Endothelial cell of umbilical vein (primary cell): Measurements from ENCODE around the gene GRK5. TPM values are rescaled to one million over a fixed set of nuclear protein-coding genes. Genes with fewer than 3 reads are reported as not detected.

Source experiments
- BruUV-seq: library from RNA; stranded (reverse); fragments of 400-500 nt; replicated peaks from 2 replicates; lab custom pipeline; 2021; lab: Mats Ljungman, UMichigan
- CTCF ChIA-PET: fragments of 300-600, 350-600 bp; sonication (Branson Sonifier 250); formaldehyde crosslinking; loops from one replicate; lab custom pipeline; 2021; ENCODE audit warnings: antibody characterized with exemption, inconsistent platforms; lab: Charles Lee
- POLR2A ChIA-PET: fragments of 300-600, 350-600 bp; sonication (Branson Sonifier 250); formaldehyde crosslinking; loops from one replicate; lab custom pipeline; 2021; ENCODE audit warnings: antibody characterized with exemption, inconsistent platforms; lab: Charles Lee
- DNase-seq: peaks from one replicate; pipeline ENCODE4 v3.0.0-alpha.2; 2011; ENCODE audit warnings: low read depth, low spot score
- FAIRE-seq: peaks from 2 replicates; lab custom pipeline; 2011; peaks lifted over from hg19 to GRCh38; lab: Jason Lieb, UNC
- H2AFZ ChIP-seq: 2 replicates; pipeline ENCODE4 v1.6.0; 2012; ENCODE audit warnings: low read depth, low read length, control low read depth, inconsistent platforms
- H3K27ac ChIP-seq: 2 replicates; pipeline ENCODE4 v1.5.1; 2011; ENCODE audit warnings: low read depth, mild to moderate bottlenecking, control low read depth, low read length, moderate library complexity; ENCODE audit not compliant: insufficient read depth
- H3K27me3 ChIP-seq, 2 experiments: 2 replicates each; pipeline versions ENCODE4 v1.6.0 to v1.6.1; 2011; ENCODE audit warnings: low read length in 2 of 2, mixed read lengths in 1 of 2; ENCODE audit not compliant: control insufficient read depth in 2 of 2, insufficient read depth in 2 of 2
- H3K36me3 ChIP-seq, 2 experiments: 2 replicates in 1 of 2; 3 replicates in 1 of 2; pipeline ENCODE4 v1.5.1; 2011; ENCODE audit warnings: low read length in 2 of 2, mild to moderate bottlenecking in 1 of 2, moderate library complexity in 1 of 2; ENCODE audit not compliant: control insufficient read depth in 2 of 2, insufficient read depth in 2 of 2; ENCODE audit errors: extremely low read depth in 1 of 2
- H3K4me1 ChIP-seq: 3 replicates; pipeline ENCODE4 v1.5.1; 2011; ENCODE audit warnings: mild to moderate bottlenecking, low read length; ENCODE audit not compliant: control insufficient read depth, insufficient read depth; ENCODE audit errors: extremely low read depth
- H3K4me2 ChIP-seq: 2 replicates; pipeline ENCODE4 v1.6.1; 2011; ENCODE audit warnings: low read length, control low read depth, mixed read lengths; ENCODE audit not compliant: insufficient read depth
- H3K4me3 ChIP-seq, 3 experiments: fragments of 200-600 bp in 1 of 3; sonication (generic), shearing (Covaris generic) in 1 of 3; replicated peaks in 1 of 3; 2 replicates each; pipeline ENCODE4 v1.5.1; 2011 to 2016; ENCODE audit warnings: control low read depth in 3 of 3, low read length in 3 of 3, mild to moderate bottlenecking in 2 of 3, inconsistent platforms in 1 of 3, low read depth in 1 of 3, moderate library complexity in 1 of 3; ENCODE audit not compliant: insufficient read depth in 1 of 3
- H3K79me2 ChIP-seq: 2 replicates; pipeline ENCODE4 v1.6.0; 2012; ENCODE audit warnings: low read length, inconsistent platforms; ENCODE audit not compliant: control insufficient read depth, insufficient read depth
- H3K9ac ChIP-seq: replicated peaks from 2 replicates; pipeline ENCODE3; 2011; ENCODE audit warnings: low read length, control low read depth; ENCODE audit not compliant: insufficient read depth; ENCODE audit errors: extremely low read depth
- H3K9me1 ChIP-seq: replicated peaks from 3 replicates; pipeline ENCODE4 v1.6.0; 2011; ENCODE audit warnings: mild to moderate bottlenecking, low read length; ENCODE audit not compliant: control insufficient read depth, insufficient read depth; ENCODE audit errors: extremely low read depth
- H3K9me3 ChIP-seq: replicated peaks from 2 replicates; pipeline ENCODE4 v1.5.1; 2012; ENCODE audit warnings: low read length, inconsistent platforms; ENCODE audit not compliant: control insufficient read depth, insufficient read depth
- H4K20me1 ChIP-seq: replicated peaks from 2 replicates; pipeline ENCODE3; 2011; ENCODE audit warnings: mild to moderate bottlenecking, low read length; ENCODE audit not compliant: control insufficient read depth, insufficient read depth; ENCODE audit errors: extremely low read depth
- CTCF ChIP-seq, 2 donors: IDR thresholded peaks; 1 replicate in 1 of 2; 2 replicates in 1 of 2; pipeline ENCODE4 v1.5.1; 2011; ENCODE audit warnings: low read length in 2 of 2, mild to moderate bottlenecking in 2 of 2, moderate library complexity in 2 of 2, control low read depth in 1 of 2, inconsistent platforms in 1 of 2, low read depth in 1 of 2; ENCODE audit not compliant: insufficient read depth in 1 of 2; ENCODE audit errors: extremely low read depth in 1 of 2
- EZH2 ChIP-seq: IDR thresholded peaks from 2 replicates; pipeline ENCODE4 v1.6.1; 2012; ENCODE audit warnings: borderline replicate concordance, low read depth, mild to moderate bottlenecking, moderate library complexity, low read length, inconsistent platforms; ENCODE audit not compliant: severe bottlenecking
- FOS ChIP-seq: IDR thresholded peaks from 2 replicates; pipeline ENCODE4 v1.6.1; 2011; ENCODE audit warnings: mild to moderate bottlenecking, low read length, moderate library complexity, borderline replicate concordance; ENCODE audit not compliant: insufficient read depth
- JUN ChIP-seq: IDR thresholded peaks from 2 replicates; pipeline ENCODE4 v1.6.1; 2011; ENCODE audit warnings: borderline replicate concordance, low read depth; ENCODE audit not compliant: insufficient read length, insufficient read depth
- MAX ChIP-seq: IDR thresholded peaks from 2 replicates; pipeline ENCODE4 v1.6.1; 2011; ENCODE audit not compliant: insufficient read depth, insufficient read length
- MYC ChIP-seq: IDR thresholded peaks from one replicate; pipeline ENCODE4 v1.6.1; 2011; ENCODE audit warnings: mild to moderate bottlenecking, low read depth, low read length
- POLR2AphosphoS5 ChIP-seq: IDR thresholded peaks from 2 replicates; pipeline ENCODE4 v1.6.1; 2012; ENCODE audit warnings: low read depth, mild to moderate bottlenecking, control low read depth, low read length, moderate library complexity; ENCODE audit not compliant: insufficient read depth
- dilution Hi-C: fragments of 300-500 bp; cut with MboI; formaldehyde crosslinking; loops from one replicate; pipeline ENCODE4 v1.15.0; 2019; ENCODE audit warnings: low sequenced_read_pairs; ENCODE audit not compliant: extremely low pct_ligation_motif_present
- intact Hi-C: fragments of 100-400 bp; cut with micrococcal nuclease; formaldehyde crosslinking; loops from one replicate; pipeline ENCODE4 v1.10.0; 2022
- polyA plus RNA-seq, 4 experiments: library from polyadenylated mRNA; depleted of rRNA in 3 of 4; stranded (reverse) in 3 of 4; unstranded in 1 of 4; fragments of >200 nt; gene quantifications; 2 replicates each; pipeline versions ENCODE4 v1.2.1 to v1.2.3, GENCODE V29; 2011 to 2012; ENCODE audit warnings: missing spikeins in 1 of 4
- total RNA-seq: library from RNA; stranded (reverse); gene quantifications from 2 replicates; pipeline ENCODE4 v1.2.3, GENCODE V29; 2021

Gene GRK5
- total and polyA plus RNA-seq, 2 donors (not counting 3 experiments of a cell fraction or from before 2014, with no cell fraction given) = 13.1 to 29.5 TPM

- no peaks in the 10 kb centered on the region for H3K9me1 ChIP-seq
- no peak for TF ChIP-seq POLR2AphosphoS5
- TF ChIP-seq JUN = no peak
- no peak for TF ChIP-seq MYC
- no peak for TF ChIP-seq FOS
- TF ChIP-seq EZH2 = no peak
- no peak for TF ChIP-seq CTCF (IDR thresholded peaks at IDR 0.05; ENCODE audit: extremely low read depth in 1 of 2, insufficient read depth in 1 of 2, low read depth in 1 of 2, low read length in 2 of 2)
- no peaks in the 10 kb centered on the region for H3K36me3 ChIP-seq
- no TSS peak for BruUV-seq
- intact Hi-C loops (no loop called here), dilution Hi-C loops (no loop called here)
- no peak overlapping the region for H2AFZ ChIP-seq
- FAIRE-seq (no peak), DNase-seq (no peak)
- H3K79me2 ChIP-seq = no peaks in the 10 kb centered on the region
- ChIA-PET POLR2A (no interaction called here), CTCF (interaction anchor here (1.1 kb wide), 1 partner anchor 18 kb away, joined by 3 read pairs; no protein-coding TSS in a partner anchor)
- H3K9me3 ChIP-seq = no peaks in the 10 kb centered on the region
- no peak overlapping the region for H3K4me3 ChIP-seq
- no peak overlapping the region for H3K9ac ChIP-seq
- no peaks in the 10 kb centered on the region for H4K20me1 ChIP-seq
- H3K27me3 ChIP-seq = no peaks in the 10 kb centered on the region
- H3K27ac ChIP-seq = no peak overlapping the region
- no peak overlapping the region for H3K4me2 ChIP-seq
- peaks cover 4% of the 10 kb centered on the region for H3K4me1 ChIP-seq
Observed at GRCh38 chr10:119283818-119284217, 76.4 kb downstream of the GRK5 start.

GRCh38 chr10:119284679-119285096, 77.3 kb downstream of the GRK5 start:
- TF ChIP-seq MAX = no peak
- ChIA-PET POLR2A (no interaction called here), CTCF (no interaction called here)
- Histone ChIP-seq H3K4me3 (no peak overlapping the region), H3K9me1 (no peaks in the 10 kb centered on the region), H3K9me3 (no peaks in the 10 kb centered on the region), H3K27me3 (no peaks in the 10 kb centered on the region), H3K9ac (no peak overlapping the region), H3K79me2 (no peaks in the 10 kb centered on the region), H3K27ac (no peak overlapping the region), H3K4me1 (peaks cover 6% of the 10 kb centered on the region), H2AFZ (no peak overlapping the region), H3K4me2 (no peak overlapping the region), H3K36me3 (no peaks in the 10 kb centered on the region), H4K20me1 (no peaks in the 10 kb centered on the region)
- dilution Hi-C loops (no loop called here), intact Hi-C loops (no loop called here)
- DNase-seq (no peak), FAIRE-seq (no peak)
- BruUV-seq = no TSS peak
